HEK293 (cell line): Measurements from ENCODE around the gene HTT.

Source experiments
- CTCF ChIP-seq: fragments of 450-650 bp; formaldehyde crosslinking; IDR thresholded peaks from 2 replicates; pipeline ENCODE4 v1.5.1; 2016; ENCODE audit warnings: missing biosample characterization, missing genetic modification characterization
- TSHZ1 ChIP-seq: fragments of 450-650 bp; formaldehyde crosslinking; IDR thresholded peaks from 2 replicates; pipeline ENCODE4 v1.5.1; 2016; ENCODE audit warnings: missing biosample characterization, missing genetic modification characterization, borderline replicate concordance
- ZNF114 ChIP-seq: fragments of 450-650 bp; formaldehyde crosslinking; IDR thresholded peaks from 2 replicates; pipeline ENCODE4 v1.5.0; 2017; ENCODE audit warnings: missing biosample characterization, missing genetic modification characterization
- ZNF707 ChIP-seq: fragments of 450-650 bp; formaldehyde crosslinking; IDR thresholded peaks from 2 replicates; pipeline ENCODE4 v1.5.1; 2016; ENCODE audit warnings: missing biosample characterization, missing genetic modification characterization
- ZXDB ChIP-seq: fragments of 450-650 bp; formaldehyde crosslinking; IDR thresholded peaks from 2 replicates; pipeline ENCODE4 v1.5.1; 2016; ENCODE audit warnings: missing biosample characterization, missing genetic modification characterization

DNA sequence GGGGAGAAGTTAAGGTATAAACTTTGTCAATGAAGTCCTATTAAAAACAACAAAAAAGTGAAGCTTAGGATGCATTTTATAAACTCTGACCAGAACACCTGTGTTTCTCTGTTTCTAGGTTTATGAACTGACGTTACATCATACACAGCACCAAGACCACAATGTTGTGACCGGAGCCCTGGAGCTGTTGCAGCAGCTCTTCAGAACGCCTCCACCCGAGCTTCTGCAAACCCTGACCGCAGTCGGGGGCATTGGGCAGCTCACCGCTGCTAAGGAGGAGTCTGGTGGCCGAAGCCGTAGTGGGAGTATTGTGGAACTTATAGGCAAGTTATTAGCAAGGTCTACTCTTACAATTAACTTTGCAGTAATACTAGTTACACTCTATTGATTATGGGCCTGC lies 46.6 kb downstream of the HTT start:
- TF ChIP-seq ZNF114 (tag by site-specific recombination) (no peak), TSHZ1 (tag by site-specific recombination) (no peak), CTCF (tag by site-specific recombination) (no peak), ZXDB (no peak), ZNF707 (no peak)
